PFSK-1 (cell line): ENCODE data around the gene SLC35E3.

Experiments used
- FOXP2 ChIP-seq: optimal IDR thresholded peaks from 2 replicates; pipeline ENCODE3; 2011; ENCODE audit warnings: borderline replicate concordance, control low read depth, inconsistent platforms; ENCODE audit not compliant: insufficient read depth; ENCODE audit errors: extremely low read length, extremely low read depth
- POLR2AphosphoS5 ChIP-seq: IDR thresholded peaks from 2 replicates; pipeline ENCODE4 v1.6.1; 2012; ENCODE audit warnings: low read depth, mild to moderate bottlenecking, control low read depth, low read length, moderate library complexity
- REST ChIP-seq, 2 experiments: IDR thresholded peaks; 2 replicates each; pipeline versions ENCODE4 v1.6.1 to v1.8.0; 2011 to 2012; ENCODE audit warnings: low read depth in 2 of 2, low read length in 2 of 2, control low read depth in 1 of 2, inconsistent platforms in 1 of 2, mild to moderate bottlenecking in 1 of 2, moderate library complexity in 1 of 2; ENCODE audit not compliant: insufficient read depth in 1 of 2
- SIN3A ChIP-seq: IDR thresholded peaks from 2 replicates; pipeline ENCODE4 v1.6.1; 2012; ENCODE audit warnings: mild to moderate bottlenecking, low read length, moderate library complexity, borderline replicate concordance; ENCODE audit not compliant: insufficient read depth
- TAF1 ChIP-seq: IDR thresholded peaks from 2 replicates; pipeline ENCODE4 v1.6.1; 2012; ENCODE audit warnings: low read length, control low read depth, borderline replicate concordance; ENCODE audit not compliant: insufficient read depth

Gene SLC35E3

GRCh38 chr12:68796399-68796798, 50.4 kb downstream of the SLC35E3 start:
- TF ChIP-seq FOXP2 = no peak
- TF ChIP-seq POLR2AphosphoS5 = no peak
- no peak for TF ChIP-seq REST (IDR thresholded peaks at IDR 0.05; ENCODE audit: insufficient read depth in 1 of 2, low read depth in 2 of 2, low read length in 2 of 2)
- no peak for TF ChIP-seq SIN3A
- TF ChIP-seq TAF1 = no peak

- no peak for TF ChIP-seq TAF1
- TF ChIP-seq FOXP2 = no peak
- no peak for TF ChIP-seq SIN3A
- TF ChIP-seq REST (IDR thresholded peaks at IDR 0.05; ENCODE audit: insufficient read depth in 1 of 2, low read depth in 2 of 2, low read length in 2 of 2) = no peak
- no peak for TF ChIP-seq POLR2AphosphoS5
Observed at GRCh38 chr12:68798882-68799234, 52.9 kb downstream of the SLC35E3 start.

GRCh38 chr12:68800294-68800693, 54.3 kb downstream of the SLC35E3 start:
- TF ChIP-seq REST (IDR thresholded peaks at IDR 0.05; ENCODE audit: insufficient read depth in 1 of 2, low read depth in 2 of 2, low read length in 2 of 2) (no peak), FOXP2 (no peak), SIN3A (no peak), TAF1 (no peak), POLR2AphosphoS5 (no peak)

GRCh38 chr12:68803948-68804656, 58.1 kb downstream of the SLC35E3 start:
- TF ChIP-seq REST (IDR thresholded peaks at IDR 0.05; ENCODE audit: insufficient read depth in 1 of 2, low read depth in 2 of 2, low read length in 2 of 2) (no peak), TAF1 (no peak), FOXP2 (no peak), SIN3A (no peak), POLR2AphosphoS5 (no peak)
